ENCODE results near the gene BEX4. TPM values are rescaled to one million over a fixed set of nuclear protein-coding genes. Genes with fewer than 3 reads are reported as not detected.
"Not testable (repeated sequence)": the region's sequence is repeated elsewhere in the genome, so short reads cannot be mapped to it uniquely, and the experiment has no call there.

The BEX4 gene
- total and polyA plus RNA-seq, 8 donors = 28.8 to 102 (median 90.0) TPM

DNA sequence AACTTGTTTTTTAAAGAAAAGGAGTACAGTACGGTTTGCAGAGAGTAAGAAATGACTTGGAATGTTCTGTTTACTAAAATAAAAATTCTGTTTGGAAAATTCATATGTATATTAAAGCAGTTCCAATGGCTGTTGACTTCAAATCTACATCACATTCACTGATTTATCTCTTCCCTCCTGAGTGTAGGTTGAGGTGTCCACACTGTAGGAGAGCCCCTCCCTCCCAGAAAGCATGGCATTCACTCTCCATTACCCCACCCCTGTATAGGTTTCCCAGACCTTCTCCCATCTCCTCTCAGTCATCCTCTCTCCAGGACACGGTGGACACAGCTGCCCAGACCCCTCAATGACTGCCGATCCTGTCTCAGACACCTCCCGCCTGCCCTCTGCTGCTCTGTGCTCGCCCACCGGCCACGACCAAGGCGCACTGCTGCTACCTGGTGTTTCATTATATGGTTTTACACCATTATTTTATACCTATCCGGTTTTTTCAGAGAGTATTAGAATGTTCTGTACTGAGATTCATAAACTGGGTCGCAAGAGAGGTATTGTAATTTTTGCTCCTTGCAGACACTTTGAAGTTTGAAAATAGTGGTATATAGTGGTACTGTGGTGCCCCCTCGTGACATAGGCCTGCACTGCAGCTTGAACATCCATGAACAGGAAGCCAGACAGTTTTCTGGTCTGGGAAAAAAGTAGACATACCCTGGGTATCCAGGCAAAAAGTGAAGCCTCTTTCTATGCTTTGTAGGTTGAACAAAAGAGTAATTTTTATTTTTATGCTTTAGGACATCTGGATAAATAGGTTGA, 38.8 kb upstream of the BEX4 start:
- Histone ChIP-seq H3K27ac (no peak overlapping the region), H3K9me3 (no peaks in the 10 kb centered on the region), H3K36me3 (no peaks in the 10 kb centered on the region), H3K27me3 (peaks cover 0 to 2% of the 10 kb centered on the region in 2 donors), H3K4me3 (no peak overlapping the region), H3K4me1 (no peaks in the 10 kb centered on the region)
- TF ChIP-seq, protein P1, sequence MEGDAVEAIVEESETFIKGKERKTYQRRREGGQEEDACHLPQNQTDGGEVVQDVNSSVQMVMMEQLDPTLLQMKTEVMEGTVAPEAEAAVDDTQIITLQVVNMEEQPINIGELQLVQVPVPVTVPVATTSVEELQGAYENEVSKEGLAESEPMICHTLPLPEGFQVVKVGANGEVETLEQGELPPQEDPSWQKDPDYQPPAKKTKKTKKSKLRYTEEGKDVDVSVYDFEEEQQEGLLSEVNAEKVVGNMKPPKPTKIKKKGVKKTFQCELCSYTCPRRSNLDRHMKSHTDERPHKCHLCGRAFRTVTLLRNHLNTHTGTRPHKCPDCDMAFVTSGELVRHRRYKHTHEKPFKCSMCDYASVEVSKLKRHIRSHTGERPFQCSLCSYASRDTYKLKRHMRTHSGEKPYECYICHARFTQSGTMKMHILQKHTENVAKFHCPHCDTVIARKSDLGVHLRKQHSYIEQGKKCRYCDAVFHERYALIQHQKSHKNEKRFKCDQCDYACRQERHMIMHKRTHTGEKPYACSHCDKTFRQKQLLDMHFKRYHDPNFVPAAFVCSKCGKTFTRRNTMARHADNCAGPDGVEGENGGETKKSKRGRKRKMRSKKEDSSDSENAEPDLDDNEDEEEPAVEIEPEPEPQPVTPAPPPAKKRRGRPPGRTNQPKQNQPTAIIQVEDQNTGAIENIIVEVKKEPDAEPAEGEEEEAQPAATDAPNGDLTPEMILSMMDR (IDR thresholded peaks at IDR 0.05) = peak; percentile 56 to 68
- intact Hi-C loops (cut with DNase I) = loop anchor here in 1 of 2 donors (10.0 kb wide), 1 partner anchor 221 kb away; no protein-coding TSS in a partner anchor
- peak; percentile 96 for ATAC-seq
- peak in 3 of 4 donors; percentile 19 to 44 (median 36) for DNase-seq

DNA sequence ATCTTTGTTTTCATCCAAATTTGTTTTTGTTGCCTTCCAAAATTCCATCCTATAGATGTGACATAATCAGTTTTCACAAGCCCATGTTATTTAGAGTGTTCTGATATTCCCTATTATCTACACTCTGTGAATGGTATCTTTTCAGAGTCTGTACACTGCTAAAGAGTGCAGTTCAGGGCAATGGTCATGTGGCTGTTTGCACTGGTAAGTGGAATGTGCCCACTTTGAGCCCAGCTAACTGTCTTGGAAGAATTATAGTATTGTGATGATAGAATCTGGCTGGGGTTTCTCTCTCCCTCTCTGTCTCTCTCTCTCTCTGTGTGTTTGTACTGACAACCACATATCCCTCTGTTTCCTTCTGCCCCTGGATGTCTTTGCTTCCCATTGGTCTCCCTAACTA, 37.4 kb upstream of the BEX4 start:
- H3K4me1 ChIP-seq = no peaks in the 10 kb centered on the region
- TF ChIP-seq, protein P1 (IDR thresholded peaks at IDR 0.05) = no peak
- intact Hi-C loops (cut with DNase I) = loop anchor here in 1 of 2 donors (10.0 kb wide), 1 partner anchor 223 kb away; no protein-coding TSS in a partner anchor
- peaks cover 0 to 3% of the 10 kb centered on the region in 2 donors for H3K27me3 ChIP-seq
- no peaks in the 10 kb centered on the region for H3K9me3 ChIP-seq
- no peak for DNase-seq
- no peak overlapping the region for H3K4me3 ChIP-seq
- no peaks in the 10 kb centered on the region for H3K36me3 ChIP-seq
- no peak overlapping the region for H3K27ac ChIP-seq
- no peak for ATAC-seq

DNA sequence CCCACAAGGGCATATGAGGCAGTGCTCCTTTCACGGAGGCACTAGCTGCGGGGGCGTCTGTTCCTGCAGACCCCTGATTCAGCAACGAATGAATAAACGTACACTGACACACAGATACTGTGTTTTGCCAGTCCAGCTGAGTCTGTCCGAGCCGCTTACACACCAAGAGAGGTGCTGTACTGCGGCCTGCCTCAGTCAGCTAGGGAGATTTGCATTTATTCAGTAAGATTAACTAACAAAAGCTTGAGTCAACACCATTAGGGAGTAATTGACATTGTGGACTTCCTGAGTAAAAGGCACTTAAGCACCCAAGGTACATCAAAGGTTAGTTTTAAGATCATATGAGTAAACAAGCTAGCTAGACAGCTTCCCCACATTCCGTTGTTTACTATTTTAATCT, 31.0 kb upstream of the BEX4 start:
- DNase-seq = no peak
- intact Hi-C loops (cut with DNase I) = no loop called here
- Histone ChIP-seq H3K36me3 (no peaks in the 10 kb centered on the region), H3K9me3 (no peaks in the 10 kb centered on the region), H3K27me3 (peaks cover 0 to 7% of the 10 kb centered on the region in 2 donors), H3K4me1 (no peaks in the 10 kb centered on the region), H3K27ac (no peak overlapping the region), H3K4me3 (no peak overlapping the region)
- TF ChIP-seq, protein P1 (IDR thresholded peaks at IDR 0.05) = no peak
- ATAC-seq = peak; percentile 74

DNA sequence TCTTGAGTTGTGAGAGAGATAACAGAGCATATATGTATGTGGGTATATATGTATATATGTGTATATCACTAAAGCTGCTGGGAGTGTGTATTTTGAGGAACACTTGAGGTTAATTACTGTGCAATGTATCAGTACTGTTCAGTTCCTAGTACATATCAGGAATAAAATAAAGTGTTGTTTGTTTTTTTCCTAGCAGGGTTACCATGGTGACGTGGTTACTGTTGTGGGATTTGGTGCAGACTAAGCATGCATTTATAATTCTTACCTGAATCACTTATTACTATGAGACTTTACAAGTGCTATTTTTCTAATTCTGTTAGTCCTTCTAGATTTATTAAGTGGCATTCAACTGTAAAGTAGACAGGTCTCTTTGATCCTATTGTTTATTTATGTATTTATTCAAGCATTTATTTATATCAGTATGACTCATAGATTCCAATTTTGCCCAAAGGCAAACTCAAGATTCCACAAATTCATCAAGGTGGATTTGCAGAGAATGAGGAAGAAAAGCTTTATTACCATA, 26.9 kb upstream of the BEX4 start:
- intact Hi-C loops (cut with DNase I) = no loop called here
- TF ChIP-seq, protein P1 (IDR thresholded peaks at IDR 0.05) = no peak
- H3K36me3 ChIP-seq = no peaks in the 10 kb centered on the region
- no peaks in the 10 kb centered on the region for H3K4me1 ChIP-seq
- no peak overlapping the region for H3K4me3 ChIP-seq
- no peak for DNase-seq
- H3K27ac ChIP-seq = no peak overlapping the region
- ATAC-seq = no peak
- H3K9me3 ChIP-seq = no peaks in the 10 kb centered on the region
- peaks cover 0 to 9% of the 10 kb centered on the region in 2 donors for H3K27me3 ChIP-seq

DNA sequence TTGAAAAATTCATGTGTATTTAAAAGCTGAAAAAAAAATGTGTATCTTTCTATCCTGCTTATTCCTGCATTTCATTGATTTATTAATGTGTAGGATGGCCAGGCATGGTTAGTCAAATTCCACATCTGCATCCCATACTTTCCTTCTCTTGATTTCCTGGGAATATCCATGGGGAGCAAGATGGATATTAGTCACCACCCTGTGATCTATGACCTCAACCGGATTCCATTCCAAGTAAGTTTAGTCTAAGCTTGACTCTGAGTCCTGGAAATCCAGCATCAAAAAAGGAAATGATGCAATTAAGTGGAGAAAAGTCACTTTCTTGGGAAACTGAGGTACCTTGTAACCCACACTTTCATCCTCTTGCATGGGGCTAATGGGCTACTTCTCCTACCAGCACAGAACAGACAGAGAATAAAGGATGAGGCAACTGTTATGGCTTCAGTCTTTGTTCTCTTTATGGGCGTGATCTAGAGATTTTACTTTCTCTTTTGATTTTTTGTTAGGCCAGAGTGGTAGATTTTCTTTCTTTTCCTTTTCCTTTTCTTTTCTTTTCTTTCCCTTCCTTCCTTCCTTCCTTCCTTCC, 17.1 kb upstream of the BEX4 start:
- H3K36me3 ChIP-seq = no peaks in the 10 kb centered on the region
- H3K27me3 ChIP-seq = peaks cover 0 to 4% of the 10 kb centered on the region in 2 donors
- H3K9me3 ChIP-seq = no peaks in the 10 kb centered on the region
- intact Hi-C loops (cut with DNase I) = no loop called here
- no peaks in the 10 kb centered on the region for H3K4me1 ChIP-seq
- H3K27ac ChIP-seq = no peak overlapping the region
- TF ChIP-seq, protein P1 (IDR thresholded peaks at IDR 0.05) = no peak
- ATAC-seq = no peak
- no peak for DNase-seq
- no peak overlapping the region for H3K4me3 ChIP-seq

DNA sequence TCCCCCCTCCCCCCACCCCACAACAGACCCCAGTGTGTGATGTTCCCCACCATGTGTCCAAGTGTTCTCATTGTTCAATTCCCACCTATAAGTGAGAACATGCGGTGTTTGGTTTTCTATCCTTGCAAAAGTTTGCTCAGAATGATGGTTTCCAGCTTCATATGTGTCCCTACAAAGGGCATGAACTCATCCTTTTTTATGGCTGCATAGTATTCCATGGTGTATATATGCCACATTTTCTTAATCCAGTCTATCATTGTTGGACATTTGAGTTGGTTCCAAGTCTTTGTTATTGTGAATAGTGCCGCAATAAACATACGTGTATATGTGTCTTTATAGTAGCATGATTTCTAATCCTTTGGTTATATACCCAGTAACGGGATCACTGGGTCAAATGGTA, 16.2 kb upstream of the BEX4 start:
- intact Hi-C loops (cut with DNase I); H3K9me3 ChIP-seq; H3K4me3 ChIP-seq; ATAC-seq; H3K4me1 ChIP-seq; H3K36me3 ChIP-seq; H3K27ac ChIP-seq; DNase-seq; H3K27me3 ChIP-seq: not testable (repeated sequence)
